ENCODE measurements around the gene RIN3.

Gene RIN3

DNA sequence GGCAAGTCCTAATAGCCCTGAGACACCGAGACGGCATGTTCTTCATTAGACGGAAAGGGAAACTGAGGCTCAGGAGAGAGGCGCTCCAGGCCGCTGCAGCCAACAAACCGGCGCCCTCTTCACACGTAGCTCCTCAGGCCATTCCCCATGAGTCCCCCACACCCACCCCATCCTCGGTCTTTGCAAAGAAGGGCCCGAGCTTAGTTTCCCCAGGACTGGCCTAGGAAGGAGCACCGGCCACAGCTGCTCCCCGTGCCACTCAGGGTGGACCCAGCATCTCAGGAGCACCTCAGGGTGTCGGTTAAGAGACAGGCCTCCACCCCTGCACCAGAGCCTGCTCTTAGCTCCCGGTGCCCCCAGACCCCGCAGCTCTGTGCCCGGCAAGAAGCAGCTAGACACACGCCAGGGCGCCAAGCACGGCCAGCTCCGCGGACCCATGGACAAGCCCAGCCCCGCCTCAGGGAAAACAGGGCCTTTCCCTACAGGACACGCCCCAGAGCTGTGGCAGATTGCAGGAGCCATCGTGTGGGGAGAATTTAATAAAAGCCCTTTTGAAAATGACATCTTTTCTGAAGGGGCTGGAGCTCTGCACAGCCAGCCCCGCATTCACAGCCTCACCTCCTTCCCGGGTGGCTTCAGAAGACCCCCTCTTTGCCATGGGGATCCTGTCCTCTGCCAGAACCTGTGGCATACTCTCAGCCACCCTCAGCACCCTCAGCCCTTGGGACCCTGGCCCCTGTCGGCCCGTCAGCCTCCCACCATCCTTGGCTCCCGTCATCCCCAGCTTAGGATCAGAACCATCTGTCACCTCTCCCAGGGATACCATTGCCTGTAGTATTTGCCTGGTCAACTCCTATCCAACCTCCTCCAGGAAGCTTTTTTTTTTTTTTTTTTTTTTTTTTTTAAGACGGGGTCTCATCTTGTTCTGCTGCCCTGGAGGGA is 175.1 kb downstream of the RIN3 start:
- DNase-seq (ENCODE audit: low read depth, low spot score) = no peak

DNA sequence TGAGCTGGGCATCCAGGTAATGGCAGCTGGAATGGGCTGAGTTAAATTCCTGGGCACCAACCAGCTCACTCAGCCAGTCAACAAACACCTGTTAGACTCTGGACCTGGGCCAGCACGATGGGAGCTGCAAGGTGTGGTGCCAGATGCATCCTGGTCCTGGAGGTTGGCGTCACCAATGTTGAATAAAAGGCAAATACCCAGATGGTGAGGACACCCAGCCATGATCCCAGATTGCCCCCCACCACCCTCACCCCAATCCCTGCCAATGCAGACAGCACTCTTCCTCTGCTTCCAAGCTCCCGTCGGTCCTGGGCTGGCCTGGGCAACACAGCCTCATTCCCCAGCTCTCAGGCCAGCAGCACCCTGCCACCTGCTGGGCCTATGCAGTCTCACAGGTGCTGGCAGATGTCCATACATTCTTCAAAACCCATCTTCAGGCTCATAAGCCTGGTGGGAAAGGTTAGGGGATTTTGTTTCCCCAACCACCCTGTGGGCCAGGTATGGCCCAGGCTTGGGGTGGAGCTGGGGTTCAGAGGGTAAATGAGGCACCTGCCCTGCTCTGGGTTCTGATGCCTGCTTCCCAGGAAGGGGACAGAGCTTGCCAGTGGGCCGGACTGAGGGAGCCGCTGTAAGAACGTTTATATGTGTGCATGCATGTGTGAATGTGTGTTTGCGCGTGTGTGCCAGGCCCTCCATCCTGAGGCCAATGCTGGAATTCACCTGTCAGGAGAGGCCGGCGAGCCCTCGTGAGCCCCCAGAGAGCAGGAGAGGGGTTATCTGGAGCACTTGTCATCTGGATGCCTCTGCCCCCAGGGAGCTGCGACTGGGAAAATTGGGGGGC is 176.8 kb downstream of the RIN3 start:
- no peak for DNase-seq (ENCODE audit: low read depth, low spot score)

DNA sequence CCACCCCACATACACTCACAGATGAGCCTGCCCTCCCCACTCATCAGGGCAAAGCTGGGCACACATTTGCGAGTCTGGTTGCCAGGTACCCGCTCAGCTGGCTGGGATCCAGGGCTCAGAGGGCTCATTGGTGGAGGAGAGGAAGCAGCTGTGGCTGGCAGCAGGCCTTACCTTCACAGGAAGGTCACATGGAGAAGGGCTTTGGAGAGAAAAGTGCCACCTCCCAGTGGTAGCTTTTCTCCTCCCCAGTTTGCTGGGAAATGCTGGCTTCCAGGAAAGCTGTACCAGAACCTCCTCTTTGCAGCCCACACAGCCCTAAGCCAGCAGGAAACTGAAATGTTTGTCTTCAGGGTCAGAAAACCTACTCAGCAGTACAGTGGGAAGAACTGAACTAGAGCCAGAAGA is 179.2 kb downstream of the RIN3 start:
- no peak for DNase-seq (ENCODE audit: low read depth, low spot score)

DNA sequence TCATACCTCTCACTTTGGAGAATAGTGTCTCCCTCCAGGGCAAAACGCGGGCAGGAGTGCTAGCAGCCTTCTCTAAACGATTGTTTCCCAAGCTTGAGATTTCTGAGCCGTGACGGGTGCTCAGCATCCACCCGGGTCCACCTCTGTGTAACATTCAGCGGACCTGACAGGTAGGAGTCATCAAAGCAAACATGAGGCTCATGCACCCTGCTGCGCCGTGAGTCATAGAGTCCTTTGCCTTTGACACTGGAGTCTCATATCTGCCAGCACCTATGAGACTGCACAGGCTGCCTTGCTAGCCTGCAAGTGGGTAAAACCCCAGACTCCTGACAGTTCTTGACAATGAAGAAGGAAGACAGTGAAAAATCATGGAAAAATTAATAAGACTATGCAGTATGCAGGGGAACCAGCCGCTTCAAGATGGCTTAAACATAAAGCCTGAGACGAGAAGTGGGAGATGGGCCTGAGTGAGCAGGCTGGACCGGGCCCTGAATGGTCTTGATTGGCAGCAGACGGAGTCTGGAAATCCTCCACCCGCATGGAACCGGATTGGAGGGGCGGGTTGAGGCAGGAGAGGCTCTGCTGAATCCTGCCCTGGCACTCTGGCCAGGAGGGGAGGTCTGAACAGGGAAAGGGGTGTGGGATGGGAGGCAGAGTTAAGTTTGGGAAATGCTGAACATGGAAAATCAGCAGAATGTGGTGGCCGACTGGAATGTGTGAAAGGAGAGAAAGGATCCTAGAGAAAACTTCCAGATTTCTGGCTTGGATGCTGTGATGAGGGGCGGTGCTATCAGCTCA is 180.6 kb downstream of the RIN3 start:
- no peak for DNase-seq (ENCODE audit: low read depth, low spot score)

DNA sequence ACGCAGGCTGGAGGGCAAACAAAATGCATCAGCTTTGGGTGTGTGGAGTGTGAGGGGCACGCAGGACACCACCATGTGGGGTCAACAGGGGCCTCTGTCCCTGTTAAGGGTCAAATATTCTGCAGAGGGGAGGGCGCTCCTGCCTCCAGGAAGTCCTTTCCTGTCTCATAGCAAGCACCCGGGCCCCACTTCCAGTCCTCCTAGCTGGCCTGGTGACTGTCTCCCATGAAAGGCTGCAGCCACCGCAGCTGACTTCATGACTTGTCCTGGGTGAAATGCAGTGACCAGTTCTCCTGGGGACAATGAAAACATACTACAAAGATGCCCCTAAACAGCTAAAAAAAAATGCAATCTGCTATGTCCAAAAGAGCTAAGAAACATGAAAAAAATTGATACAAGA is 181.2 kb downstream of the RIN3 start:
- no peak for DNase-seq (ENCODE audit: low read depth, low spot score)

DNA sequence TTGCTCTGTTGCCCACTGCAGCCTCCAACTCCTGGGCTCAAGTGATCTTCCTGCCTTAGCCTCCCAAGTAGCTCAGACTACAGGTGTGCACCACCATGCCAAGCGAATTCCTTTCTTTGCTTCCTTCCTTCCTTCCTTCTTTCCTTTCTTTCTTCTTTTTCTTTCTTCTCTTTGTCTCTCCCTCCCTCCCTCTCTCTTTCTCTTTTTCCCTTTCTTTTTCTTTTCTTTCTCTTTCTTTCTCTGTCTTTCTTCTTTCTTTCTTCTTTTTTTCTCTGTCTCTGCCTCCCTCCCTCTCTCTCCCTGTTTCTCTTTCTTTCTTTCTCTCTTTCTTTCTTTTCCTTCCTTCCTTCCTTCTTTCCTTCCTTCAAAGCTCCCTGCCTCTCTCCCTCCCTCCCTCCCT is 182.0 kb downstream of the RIN3 start:
- DNase-seq (ENCODE audit: low read depth, low spot score) = no peak

DNA sequence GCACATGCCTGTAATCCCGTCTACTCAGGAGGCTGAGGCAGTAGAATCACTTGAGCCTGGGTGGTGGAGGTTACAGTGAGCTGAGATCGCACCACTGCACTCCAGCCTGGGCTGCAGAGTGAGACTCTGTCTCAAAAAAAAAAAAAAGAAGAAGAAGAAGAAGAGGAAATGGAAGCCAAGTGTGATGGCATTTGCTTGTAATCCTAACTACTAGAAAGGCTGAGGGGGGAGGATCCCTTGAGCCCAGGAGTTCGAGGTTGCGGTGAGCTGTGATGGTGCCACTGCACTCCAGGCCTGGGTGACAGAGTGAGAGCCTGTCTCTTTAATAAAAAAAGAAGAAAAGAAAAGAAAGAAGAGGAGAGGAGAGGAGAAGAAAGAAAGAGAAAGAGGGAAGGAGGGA is 182.8 kb downstream of the RIN3 start:
- no peak for DNase-seq (ENCODE audit: low read depth, low spot score)

DNA sequence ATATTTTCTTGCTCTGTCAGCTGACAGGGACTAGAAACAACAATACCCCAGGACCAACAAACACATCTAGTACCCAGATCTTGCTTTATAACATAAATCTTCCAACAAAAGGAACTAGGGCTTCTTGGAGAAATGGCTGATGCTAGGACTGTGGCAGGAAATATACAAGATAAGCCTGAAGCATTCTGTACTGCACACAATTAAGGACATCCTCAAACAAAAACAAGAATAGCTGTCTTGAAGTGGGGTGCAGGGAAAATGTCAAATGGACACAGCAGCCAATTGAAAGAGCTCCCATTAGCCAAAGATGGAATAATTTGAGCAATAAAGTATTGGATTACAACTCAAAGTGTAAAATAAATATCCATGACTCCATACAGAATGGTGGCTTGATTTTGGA is 184.8 kb downstream of the RIN3 start:
- no peak for DNase-seq (ENCODE audit: low read depth, low spot score)

DNA sequence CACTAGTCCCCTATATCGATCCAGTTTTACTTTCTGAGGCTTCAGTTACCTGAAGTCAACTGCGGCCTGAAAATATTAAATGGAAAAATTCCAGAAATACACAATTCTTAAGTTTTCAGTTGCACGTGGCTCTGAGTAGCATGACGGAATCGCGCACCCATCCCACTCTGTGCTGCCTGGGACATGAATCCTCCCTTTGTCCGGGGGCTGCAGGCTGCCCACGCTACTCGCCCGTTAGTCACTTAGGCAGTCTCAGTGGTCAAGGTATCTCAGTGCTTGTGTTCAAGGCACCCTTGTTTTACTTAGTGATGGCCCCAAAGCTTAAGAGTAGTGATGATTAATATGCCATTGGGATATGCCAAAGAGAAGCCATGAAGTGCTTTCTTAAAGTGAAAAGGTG is 188.2 kb downstream of the RIN3 start:
- DNase-seq (ENCODE audit: low read depth, low spot score) = no peak

DNA sequence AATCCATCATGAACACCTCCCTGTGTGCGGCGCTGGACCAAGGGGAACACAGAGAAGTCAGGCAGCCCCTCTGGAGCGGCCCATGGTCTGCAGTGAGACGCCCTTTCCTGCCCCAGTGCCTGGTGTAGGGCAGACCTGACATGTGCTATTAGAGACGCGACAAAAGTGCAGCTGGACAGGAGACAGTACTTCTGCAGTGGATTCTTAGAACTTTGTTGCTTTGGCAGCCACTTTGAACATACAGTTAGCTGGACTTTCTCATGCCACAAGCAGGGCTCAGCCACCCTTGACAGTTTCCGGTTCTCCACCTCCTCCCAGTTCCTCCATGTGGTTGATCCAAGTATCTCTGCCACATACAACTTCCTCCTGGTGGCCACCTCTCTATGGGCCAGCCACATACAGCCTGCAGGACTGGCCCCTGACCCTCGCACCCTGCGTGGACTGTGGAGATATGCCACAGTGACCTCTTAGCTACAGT is 188.9 kb downstream of the RIN3 start:
- DNase-seq (ENCODE audit: low read depth, low spot score) = no peak

DNA sequence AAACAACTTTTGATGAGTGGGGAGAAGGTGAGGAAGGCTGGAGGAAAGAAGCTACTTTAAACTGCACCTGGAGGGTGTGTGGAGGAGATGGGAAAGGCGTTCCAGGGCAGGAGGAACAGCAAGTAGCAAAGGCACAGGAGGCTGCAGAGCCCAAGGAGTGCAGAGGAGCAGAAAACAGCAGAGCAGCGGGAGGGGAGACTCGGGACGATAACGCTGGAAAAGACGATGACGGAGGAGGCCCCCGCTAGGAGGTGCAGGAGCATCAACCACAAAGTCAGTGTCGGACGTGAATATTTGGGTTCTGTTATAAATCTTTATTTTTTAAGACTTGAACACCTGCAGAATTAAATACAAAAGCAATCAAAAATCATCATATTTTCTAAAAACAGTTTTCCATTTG is 189.9 kb downstream of the RIN3 start:
- DNase-seq (ENCODE audit: low read depth, low spot score) = no peak

DNA sequence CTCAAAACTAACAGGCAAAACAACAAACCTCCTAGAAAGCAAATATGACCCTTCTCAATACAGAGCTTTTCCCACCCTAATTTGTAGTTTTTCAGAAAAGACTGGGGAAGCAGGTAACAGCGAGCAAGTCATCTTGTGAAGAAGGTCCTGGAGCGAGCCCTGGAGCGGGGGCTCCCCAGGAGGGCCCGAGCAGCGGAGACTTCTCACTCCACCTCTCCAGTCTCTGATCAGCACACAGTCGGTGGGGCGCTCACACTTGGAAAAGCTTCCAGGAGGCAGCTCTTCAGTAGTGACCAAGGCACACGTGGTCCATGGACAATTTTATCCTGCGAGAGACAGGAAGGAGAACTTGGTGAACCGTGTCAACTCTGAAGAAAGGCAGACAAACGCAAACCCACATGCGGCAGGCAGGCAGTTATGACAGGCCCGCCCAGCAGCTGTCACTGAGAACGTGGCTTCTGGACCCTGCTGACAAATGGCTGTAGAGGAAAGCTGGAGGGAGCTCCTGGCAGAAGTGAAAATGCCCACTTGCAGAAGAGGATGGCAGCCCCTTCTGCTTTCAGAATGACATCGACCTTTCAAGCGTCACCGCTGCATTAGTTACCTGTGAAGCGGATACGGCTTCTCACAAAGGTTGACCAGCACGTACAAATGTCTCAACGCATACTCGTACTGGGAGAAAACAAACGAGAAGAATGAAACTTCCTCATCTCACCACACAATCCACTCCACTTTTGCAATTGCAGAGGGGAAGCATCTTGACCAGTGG is 190.6 kb downstream of the RIN3 start:
- DNase-seq (ENCODE audit: low read depth, low spot score) = no peak

DNA sequence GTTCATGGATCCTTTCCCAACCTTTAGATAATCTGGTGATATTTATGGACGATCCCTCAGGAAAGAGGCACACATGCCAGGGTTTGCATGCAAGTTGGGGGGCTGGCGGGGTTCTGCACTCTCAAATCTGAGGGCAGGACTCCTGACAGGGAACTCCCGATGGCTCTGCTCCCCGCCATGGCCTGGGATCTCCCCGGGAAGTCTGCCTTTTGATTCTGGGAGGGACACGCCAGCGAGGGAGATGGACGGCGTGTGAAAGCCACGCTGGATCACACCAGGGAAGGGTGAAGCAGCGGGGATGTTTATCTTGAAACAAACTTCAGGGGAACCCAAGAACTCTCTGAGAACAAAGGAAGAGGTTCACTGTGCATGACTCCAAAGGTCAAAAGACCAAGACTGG is 191.2 kb downstream of the RIN3 start:
- no peak for DNase-seq (ENCODE audit: low read depth, low spot score)

DNA sequence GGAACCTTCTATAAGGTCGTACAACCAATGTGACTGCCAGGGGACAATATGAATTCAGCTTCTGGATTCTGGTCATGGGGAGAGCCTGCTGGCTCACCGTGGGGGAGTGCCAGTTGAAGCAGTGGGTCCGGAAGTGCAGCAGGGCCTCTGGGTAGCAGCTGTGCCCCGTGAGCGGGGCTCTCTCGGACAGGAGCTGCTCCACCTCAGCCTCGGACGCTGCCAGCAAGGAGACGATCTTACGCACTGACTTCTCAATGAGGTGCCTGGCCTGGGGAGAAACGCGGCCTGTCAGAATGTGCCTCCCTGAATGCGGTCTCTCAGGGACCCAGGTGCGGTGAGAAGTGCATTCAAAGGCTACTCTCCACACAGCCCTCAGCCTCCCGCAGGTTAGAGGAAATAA is 192.8 kb downstream of the RIN3 start:
- no peak for DNase-seq (ENCODE audit: low read depth, low spot score)

DNA sequence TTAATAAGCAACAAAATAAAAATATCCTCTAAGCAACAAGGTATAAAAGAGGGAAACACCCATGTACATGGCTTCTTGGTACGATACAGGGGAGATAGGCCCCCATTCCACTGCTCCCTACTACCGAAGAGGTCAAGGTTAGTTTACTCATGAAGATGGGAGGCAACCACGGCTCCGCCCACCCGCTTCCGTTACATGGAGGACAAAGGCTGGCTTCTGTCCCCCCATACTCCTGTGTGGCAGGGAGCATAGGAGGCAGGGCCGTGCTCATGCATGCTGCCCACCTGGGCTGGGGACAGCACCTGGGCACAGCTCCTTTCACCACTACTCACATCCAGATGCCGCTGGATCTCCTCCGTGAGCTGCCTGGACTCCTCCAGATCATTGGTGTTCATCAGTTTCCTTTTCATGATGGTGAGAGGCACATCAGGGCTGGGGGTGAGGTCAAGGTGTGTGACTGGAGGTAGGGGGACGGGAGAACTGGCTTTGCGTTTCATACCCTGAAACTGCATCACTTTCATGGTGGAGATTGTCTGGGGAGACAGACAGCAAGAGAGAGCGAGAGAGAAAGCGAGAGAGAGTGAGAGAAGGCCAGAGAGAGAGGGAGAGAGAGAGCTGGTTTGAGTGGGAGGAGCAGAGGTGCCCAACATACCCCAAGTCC is 195.9 kb downstream of the RIN3 start:
- DNase-seq (ENCODE audit: low read depth, low spot score) = no peak

DNA sequence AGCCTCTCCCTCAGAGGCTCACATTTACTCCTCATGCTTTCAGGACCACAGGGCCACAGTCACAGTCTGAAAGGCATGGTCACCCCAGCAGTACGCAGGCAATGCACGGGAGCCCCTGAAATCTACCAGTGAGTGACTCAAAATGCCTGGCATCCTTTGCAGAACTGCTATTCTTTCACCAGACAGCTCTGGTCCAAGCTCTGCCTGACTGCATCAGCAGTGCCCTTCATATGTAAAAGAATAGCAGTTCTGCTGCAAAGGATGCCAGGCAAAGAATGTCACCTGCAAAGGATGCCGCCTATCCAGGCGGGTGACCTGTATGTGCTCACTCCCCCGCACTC is 196.4 kb downstream of the RIN3 start:
- no peak for DNase-seq (ENCODE audit: low read depth, low spot score)

DNA sequence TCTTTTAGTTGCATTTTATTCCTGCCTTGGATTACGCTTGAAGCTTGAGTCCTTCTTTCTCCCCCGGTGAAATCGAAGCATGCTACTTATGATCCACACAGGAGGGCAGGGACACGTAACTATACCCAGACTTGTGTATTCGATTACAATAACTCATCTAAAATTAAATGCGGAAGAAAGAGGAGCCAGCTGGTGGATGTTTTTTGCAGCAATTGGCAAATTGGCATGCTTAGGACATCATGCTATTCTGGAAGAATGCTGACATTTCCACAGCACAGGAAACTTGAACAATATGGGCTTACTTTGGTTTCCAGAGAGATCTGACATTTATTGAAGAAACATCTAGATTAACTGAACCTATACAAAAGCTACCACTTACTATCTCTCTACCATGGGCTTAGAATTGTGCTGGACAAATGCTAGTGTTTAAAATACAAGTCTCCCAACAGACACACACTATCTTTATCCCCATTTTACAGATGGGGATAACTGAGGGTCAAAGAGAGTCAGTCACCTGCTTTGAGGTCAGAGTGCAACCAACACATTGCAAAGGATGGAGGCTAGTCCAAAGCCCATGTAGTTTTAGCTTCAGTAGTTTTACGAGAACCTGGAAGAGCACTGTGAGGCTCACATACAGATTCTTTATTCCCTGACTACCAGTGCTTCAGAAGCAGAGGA is 198.5 kb downstream of the RIN3 start:
- DNase-seq (ENCODE audit: low read depth, low spot score) = no peak

DNA sequence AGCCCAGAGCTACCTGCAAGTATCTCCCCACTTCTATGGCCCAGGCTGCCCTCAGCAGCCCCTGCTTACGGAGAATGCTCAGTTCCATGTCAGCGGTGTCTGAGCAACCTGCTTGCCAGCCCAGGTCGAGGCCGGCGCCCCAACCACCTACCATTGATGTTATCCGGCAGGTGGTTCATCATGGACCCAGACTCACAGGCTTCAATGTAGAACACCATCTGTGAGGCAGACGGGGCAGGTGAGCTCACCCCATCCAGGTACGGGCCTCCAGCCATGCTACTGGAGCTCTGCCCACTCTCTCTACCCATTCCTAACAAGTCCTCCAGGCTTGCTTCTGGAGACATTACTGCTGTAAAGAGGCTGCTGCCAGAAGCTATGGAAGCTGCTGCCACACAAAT is 199.1 kb downstream of the RIN3 start:
- DNase-seq (ENCODE audit: low read depth, low spot score) = no peak

DNA sequence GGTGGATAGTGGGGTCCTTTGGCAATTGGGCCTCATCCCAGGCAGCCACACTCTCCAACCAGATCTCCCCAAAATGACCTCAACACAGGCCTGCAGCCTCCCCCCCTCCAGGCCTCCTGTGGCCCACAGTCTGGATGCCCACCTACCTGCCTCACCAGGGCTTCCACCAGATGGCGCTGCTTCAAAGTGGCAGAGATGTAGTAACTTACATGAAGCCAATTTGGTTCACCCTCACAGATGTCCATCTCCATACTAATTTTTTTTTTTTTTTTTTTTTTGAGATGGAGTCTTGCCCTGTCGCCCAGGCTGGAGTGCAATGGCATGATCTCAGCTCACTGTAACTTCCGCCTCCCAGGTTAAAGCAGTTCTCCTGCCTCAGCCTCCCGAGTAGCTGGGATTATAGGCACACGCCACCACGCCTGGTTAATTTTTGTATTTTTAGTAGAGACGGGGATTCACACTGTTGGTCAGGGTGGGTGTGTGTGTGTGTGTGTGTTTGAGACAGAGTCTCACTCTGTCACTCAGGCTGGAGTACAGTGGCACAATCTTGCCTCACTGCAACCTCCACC is 201.2 kb downstream of the RIN3 start:
- peak; percentile 71 for DNase-seq (ENCODE audit: low read depth, low spot score)

DNA sequence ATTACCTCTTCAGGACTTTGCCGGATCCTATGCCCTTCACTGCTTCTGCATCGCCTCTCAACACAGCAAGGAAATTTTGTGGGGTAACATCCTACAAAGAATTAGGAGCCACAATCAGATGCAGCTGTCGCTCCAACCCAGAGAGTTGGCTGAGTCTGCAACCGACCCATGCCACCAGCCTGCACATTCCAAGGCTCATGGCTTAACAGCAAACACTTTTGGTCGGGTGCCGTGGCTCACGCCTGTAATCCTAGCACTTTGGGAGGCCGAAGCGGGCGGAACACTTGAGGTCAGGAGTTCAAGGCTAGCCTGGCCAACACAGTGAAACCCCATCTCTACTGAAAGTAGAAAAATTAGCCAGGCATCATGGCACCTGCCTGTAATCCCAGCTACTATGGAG is 202.6 kb downstream of the RIN3 start:
- no peak for DNase-seq (ENCODE audit: low read depth, low spot score)
